Stimulated activated CD4-positive, alpha-beta T cell treated with anti-CD3 and anti-CD28 coated beads, Interleukin-1b, Interleukin-23, amount 100 ng/mL, for 48 hours (primary cell): ENCODE measurements around the gene PDGFA.

Experiments used
- DNase-seq: peaks from one replicate; pipeline ENCODE4 v3.0.0-alpha.2; 2020

The PDGFA gene

GRCh38 chr7:471191-471865 lies 48.3 kb downstream of the PDGFA start:
- DNase-seq = no peak

- DNase-seq = no peak
Observed at GRCh38 chr7:469563-469961, 50.1 kb downstream of the PDGFA start.

GRCh38 chr7:468681-469562 lies 50.7 kb downstream of the PDGFA start:
- DNase-seq = no peak

GRCh38 chr7:467856-468545 lies 51.6 kb downstream of the PDGFA start:
- no peak for DNase-seq

GRCh38 chr7:467393-467828 lies 52.2 kb downstream of the PDGFA start:
- no peak for DNase-seq

DNA sequence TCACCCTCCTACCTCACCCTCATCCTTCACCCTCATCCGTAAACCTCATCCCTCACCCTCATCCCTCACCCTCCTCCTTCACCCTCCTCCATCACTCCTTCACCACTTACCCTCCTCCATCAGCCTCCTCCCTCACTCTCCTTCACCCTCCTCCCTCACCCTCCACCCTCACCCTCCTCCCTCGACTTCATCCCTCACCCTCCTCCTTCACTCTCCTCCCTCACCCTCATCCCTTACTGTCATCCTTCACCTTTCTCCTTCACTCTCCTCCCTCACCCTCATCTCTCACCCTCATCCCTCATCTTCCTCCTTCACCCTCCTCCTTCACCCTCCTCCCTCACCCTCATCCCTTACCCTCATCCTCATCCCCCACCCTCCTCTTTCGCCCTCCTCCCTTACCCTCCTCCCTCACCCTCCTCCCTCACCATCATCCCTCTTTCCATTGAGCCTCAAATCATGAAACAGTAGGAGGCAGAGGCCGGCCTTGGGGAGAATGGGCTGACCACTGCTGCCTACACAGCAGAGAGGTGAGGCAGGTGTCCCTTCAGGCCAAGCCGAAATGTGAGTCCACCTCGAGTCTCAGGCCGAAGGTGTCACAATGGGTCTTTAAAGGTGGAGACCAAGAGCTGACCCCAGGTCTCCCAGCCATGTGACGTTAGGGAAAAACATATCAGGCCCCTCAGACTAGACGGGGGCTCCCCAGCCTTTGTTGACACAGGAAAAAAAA lies 53.0 kb downstream of the PDGFA start:
- no peak for DNase-seq

- no peak for DNase-seq
Observed at GRCh38 chr7:465710-466400, 53.8 kb downstream of the PDGFA start.

GRCh38 chr7:464454-465401 lies 54.9 kb downstream of the PDGFA start:
- no peak for DNase-seq

- DNase-seq = no peak
Observed at GRCh38 chr7:463817-464453, 55.7 kb downstream of the PDGFA start.

GRCh38 chr7:463362-463781 lies 56.3 kb downstream of the PDGFA start:
- DNase-seq = no peak

DNA sequence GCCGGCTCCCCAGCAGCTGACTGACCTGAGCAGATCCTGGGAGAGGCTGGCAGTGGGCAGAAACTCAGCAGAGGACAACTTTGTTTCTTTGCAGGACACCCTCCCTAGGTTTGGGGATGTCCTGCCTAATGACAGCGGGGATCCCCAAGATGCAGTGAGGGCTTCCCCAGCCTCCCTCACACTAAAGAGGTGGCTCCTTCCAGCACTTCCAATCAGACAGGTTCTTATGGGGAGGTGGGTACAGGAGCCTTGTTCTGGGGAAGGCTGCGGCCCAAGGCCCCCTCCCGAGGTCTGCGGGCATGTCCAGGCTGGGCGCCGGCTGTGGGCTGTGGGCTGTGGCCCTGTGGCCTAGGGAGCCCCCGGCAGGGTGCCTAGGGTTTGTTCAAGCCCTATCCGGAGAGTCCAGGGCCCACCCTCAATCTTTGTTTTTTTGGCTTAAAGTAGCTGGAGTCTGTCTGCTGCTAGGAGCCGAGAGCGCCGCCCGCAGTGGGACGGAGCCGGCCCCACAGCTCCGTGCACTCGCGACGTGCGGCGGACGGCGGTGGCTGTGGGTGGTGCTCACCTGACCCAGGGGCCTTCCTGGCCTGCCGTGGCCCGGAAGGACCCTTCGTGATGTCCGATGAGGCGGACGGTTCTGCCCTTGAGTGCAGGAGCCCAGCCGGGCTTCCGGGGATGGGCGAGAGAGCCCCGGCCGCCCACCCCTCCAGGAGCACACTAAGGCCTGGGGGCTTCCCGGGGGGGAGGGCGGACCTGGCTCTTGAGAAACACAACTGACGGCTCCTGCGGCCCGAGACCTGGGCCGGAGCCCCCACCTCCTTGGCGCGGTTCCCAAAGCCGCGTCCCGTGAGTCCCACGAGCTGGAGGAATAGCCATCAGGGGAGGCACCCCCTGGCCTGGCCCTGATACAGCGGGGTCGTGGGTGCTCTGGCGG lies 57.2 kb downstream of the PDGFA start:
- DNase-seq = no peak

- no peak for DNase-seq
Observed at GRCh38 chr7:461453-462172, 58.0 kb downstream of the PDGFA start.

- no peak for DNase-seq
Observed at GRCh38 chr7:461117-461452, 58.6 kb downstream of the PDGFA start.

GRCh38 chr7:460374-461116 lies 59.1 kb downstream of the PDGFA start:
- DNase-seq = no peak

- DNase-seq = no peak
Observed at GRCh38 chr7:459584-460373, 59.9 kb downstream of the PDGFA start.

DNA sequence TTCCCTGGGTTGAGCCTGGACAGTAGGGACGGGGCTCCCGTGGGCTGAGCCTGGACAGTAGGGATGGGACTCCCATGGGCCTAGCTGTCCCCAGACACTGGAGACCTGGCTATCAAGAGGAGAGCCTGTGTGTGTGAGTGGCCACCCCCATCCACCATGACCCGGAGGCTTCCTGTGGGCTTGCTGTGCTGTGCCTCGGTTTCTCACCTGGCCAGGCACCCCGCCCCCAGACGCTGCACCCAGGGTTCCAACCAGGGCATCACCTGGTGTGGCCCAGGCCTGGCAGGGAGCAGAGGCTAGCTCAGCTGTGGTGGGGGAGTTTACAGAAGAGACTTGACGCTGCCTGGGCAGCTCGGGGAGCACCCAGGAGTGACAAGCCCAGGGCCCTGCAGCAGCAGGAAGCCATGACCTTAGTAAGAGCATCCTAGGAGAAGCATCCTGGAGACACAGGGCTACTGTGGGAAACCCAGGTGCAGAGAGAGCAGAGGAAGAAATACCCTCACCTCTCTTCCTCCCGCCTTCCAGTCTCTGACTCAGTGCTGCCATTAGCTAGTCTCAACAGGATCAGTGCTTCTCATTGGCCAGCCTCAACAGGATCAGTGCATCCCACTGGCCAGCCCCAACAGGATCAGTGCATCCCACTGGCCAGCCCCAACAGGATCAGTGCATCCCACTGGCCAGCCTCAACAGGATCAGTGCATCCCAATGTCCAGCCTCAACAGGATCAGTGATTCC lies 61.0 kb downstream of the PDGFA start:
- no peak for DNase-seq
